NCI-H2227 (cell line): ENCODE data around the gene SLAMF9.
A peak's percentile ranks its signal among the peaks of the same experiment; 100 is the strongest.
"Not testable (repeated sequence)": the region's sequence is repeated elsewhere in the genome, so short reads cannot be mapped to it uniquely, and the experiment has no call there.

ENCODE experiments used
- DNase-seq: peaks from one replicate; lab custom pipeline; 2025; ENCODE audit not compliant: unreplicated experiment; lab: John Stamatoyannopoulos, UW

SLAMF9 gene

GRCh38 chr1:159922511-159923202 is 31.4 kb downstream of the SLAMF9 start:
- peak; percentile 33 for DNase-seq

DNA sequence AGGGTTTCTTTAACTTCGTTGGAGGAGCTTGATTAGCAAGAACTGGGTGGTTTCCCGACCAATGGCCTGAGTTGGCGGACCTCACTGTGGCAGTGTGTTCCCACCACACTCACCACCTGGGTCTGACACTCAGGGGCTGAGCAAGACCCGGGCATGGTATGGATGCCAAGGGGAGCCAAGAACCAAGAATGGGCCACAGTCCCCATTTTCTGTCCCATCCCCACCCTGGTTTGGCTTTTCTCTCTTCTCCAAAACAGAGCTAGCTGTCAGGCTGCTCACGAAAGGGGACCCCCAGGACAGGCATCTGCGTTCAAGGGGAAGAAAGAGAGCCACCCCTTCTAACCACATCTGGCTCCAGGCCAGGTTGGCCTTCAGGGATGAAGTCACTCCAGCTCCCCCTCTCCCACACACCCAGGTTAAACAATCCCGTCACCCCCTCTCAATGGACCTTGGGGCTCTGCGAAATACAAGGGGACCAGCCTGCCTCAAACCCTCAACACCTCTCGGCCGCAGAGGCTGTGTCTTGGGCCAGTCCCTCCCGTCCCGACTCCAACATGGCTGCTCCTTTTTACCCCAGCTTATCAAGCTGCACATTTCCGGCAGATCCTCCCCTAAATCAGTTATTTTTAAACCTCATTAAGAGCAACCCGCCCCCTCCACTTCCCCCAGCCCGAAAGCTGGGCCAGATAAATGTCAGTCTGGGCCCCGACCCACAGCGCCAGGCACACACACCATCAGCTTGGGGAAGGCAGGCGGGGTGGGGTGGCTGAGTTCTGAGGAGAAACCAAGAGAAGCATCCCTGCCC is 32.1 kb downstream of the SLAMF9 start:
- DNase-seq: no peak

GRCh38 chr1:159921251-159921650 is 32.8 kb downstream of the SLAMF9 start:
- DNase-seq: no peak

DNA sequence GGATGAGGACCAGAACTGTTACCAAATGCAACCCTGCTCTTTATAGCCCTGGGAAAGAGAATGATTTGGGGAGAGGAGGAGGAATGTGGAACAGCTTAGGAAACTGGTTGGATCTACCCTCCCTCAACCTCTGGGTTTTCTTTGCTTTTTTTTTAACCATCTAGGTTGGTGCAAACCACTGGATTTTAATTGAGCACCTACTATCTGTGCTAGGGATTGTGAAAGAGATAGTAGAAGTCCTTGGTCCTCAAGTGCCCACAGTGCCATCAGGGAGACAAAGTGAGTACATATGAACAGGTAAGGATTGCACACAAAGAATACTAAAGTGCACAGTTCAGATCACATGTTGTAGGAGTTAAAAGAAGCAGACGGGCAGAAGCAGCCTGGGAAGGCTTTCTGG is 33.4 kb downstream of the SLAMF9 start:
- no peak for DNase-seq

GRCh38 chr1:159920202-159920601 is 33.8 kb downstream of the SLAMF9 start:
- DNase-seq: no peak

DNA sequence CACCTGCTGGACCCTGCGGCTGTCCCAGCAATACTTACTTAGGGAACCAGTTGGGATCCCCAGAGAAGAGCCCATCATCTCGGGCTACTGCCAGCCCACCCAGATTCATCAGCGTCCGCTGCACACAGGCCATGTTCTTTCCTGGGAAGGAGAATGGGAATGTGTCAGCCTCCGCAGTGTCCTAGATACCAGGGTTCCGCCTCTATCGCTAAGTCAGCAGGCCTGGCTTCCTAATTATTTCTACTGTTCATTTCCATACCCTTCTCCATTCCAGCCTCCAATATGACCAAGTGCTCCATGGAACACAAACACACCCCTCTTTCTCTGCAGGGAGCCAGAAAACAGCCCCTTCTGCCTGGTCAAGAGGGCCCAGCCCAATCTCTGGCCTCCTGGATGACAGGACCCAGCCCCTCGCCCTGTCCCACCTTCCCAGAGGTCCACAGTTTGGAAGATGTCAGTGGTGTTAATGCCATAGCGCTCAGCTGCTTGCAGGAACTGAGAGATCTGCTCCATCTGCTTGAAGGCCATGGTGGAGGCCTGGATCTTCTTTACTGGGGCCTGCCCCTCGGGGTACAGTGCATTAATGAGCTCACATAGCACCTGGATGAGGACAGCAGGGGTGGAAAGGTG is 34.7 kb downstream of the SLAMF9 start:
- DNase-seq: no peak

DNA sequence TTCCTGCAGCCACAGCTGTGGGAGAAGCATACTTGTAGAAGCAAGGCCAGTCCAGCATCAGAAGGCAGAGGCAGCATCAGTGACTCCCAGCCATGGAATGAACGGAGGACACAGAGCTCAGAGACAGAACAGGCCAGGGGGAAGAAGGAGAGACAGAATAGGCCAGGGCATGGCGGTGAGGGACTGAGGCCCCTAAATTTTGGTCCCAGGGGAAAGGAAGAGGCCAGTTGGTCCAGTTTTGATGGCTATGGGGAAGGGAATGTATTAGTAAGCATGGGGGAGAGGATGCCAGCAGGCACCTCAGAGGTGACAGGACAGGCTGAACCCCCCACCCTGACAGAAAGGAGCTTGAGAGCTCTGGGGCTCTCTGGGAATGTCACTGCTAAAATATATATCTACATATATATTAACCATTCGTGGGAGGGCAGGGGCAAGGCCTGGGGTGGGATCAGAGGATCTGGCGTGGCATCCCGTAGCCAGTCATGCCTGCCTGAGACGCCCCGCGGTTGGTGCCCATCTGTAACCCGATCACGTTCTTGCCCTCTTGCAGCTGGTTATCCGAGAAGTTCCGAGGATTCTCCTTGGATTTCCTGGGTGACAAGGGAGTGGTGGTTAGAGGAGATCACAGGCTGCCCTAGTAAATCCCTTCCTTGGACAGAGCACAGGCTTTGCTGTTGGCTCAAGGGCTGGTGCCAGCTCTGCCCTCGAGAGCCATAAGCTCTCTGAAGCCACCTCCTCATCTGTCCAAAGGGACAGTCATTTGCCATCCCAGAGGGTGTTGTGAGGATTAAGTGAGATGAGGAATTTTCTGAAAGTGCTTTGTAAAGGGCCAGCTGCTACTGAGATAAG is 35.5 kb downstream of the SLAMF9 start:
- no peak for DNase-seq

DNA sequence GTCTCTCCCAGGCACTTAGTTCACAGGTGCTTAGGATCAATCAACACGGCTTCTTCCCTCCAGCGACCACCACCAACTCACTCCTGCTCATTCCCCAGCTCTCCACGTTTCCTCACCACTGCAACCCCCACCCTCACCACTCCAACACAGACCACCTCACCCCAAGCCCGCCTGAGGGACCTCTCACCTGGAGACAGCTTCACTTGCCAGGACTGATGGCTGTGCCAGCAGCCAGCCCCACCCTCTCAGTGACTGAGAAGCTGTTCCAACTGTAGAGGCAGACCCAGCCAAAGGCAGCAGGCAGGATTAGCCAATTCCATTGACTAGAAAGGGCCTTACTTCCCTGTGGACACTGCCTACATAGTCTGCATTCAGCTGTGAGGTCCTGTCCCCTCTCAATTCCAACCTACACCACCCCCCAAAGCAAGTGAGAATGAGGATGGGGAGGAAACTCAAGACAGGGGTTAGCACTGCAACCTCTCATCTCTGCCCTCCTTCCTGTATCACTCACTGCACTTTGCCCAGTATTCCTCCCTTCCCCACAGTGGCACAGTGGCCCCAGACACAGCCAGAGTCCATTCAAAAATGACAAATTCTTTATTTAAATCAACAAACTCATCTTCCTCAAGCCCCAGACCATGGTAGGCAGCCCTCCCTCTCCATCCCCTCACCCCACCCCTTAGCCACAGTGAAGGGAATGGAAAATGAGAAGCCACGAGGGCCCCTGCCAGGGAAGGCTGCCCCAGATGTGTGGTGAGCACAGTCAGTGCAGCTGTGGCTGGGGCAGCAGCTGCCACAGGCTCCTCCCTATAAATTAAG is 36.3 kb downstream of the SLAMF9 start:
- no peak for DNase-seq

DNA sequence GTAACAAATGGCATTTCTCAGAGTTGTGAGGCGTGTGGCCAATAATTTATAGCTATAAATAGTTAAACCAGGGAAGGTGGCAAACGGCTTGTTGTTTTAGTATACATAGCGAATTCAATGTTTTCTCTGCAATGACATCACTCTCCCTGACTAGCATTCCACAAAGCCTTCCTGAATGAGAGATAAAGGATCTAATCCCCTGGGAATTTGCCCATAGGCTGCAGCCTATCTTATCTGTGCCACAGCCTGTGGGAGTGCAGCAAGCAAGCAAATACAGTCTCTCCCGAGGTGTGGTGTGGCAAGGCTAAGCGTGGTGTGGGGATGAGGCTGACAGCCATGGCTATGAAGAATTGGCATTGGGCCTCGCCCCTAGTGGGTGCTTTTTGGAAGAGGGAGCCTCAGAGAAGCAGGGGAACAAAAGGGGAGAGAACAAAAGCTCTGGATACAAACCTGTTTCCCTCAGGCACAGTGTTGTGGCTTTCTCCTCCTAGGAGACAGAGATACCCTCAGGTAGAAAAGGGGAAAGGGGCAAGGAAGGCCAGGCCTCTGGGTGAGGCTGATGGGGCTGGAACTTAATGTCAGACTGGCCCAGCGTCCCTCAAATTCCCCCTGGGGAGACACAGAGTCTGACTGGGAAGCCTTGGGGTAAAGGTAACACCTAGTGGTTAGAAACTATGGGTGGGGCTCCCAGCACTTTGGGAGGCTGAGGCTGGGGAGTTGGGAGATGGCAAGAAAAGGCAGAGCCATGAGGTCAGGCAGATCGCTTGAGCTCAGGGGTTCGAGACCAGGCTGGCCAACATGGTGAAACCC is 37.6 kb downstream of the SLAMF9 start:
- DNase-seq: peak; percentile 8

DNA sequence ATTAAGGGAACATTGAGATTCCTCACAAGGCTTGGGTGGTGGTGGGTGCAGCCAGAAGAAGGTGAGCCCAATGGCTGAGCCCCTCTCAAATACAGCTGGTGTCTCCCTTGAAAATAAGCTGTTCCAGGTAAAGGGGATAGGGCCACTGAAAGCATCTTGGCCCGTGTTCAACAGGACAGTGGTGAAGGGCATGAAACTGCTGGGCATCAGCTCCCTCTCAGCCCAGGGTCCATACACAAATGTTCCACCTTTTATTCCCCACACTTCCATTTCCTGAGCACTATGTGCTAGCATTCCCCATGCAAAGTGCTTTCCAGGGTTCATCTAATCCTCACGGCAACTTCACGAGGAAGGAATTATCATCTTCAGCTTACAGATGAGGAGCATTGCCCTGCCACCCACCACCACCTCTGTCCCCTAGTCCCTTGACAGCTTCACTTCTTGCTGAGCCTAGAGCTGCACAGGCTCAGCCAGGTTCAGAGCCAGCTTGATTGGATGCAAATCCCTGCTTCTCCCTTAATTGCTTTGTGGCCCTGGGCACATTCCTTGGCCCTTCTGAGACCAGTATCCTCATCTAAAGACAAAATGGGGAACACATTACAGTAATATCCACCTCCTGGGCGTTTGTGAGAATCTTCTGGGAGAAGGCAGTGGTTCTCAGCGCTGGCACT is 38.3 kb downstream of the SLAMF9 start:
- DNase-seq: no peak

DNA sequence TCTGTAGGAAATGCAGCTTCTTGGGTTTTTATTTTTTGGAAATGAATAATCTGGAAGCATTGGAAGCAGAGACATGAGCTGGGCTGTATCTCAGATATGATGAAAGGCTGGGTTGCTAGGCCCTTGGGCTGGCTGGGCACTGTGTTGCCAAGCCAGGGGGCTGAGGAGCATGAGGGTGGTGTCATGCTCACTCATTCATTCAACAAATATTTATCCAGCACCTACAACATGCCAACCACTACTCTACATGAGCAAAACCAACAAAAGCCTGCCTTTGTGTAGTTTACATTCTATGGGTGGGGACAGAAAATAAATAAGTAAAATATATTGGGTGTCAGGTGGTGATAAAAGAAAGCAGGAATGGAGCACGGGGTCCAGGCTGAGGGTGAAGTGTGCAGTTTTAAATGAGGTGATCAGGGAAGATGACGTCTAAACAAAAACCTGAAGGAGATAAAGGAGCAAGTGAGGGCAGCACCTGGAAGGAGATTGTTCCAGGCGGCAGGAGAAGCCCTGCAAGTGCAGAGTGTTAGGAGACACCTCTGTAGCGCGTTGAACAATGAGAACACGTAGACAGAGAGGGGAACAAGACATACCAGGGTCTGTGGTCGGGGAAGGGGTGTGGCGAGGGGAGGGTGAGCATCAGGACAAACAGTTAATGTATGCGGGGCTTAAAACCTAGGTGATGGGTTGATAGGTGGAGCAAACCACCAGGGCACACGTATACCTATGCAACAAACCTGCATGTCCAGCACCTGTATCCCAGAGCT is 39.6 kb downstream of the SLAMF9 start:
- no peak for DNase-seq

GRCh38 chr1:159913451-159914192 is 40.4 kb downstream of the SLAMF9 start:
- DNase-seq: no peak

GRCh38 chr1:159911326-159912070 is 42.5 kb downstream of the SLAMF9 start:
- no peak for DNase-seq

- DNase-seq: no peak
Observed at GRCh38 chr1:159908031-159908940, 45.8 kb downstream of the SLAMF9 start.

DNA sequence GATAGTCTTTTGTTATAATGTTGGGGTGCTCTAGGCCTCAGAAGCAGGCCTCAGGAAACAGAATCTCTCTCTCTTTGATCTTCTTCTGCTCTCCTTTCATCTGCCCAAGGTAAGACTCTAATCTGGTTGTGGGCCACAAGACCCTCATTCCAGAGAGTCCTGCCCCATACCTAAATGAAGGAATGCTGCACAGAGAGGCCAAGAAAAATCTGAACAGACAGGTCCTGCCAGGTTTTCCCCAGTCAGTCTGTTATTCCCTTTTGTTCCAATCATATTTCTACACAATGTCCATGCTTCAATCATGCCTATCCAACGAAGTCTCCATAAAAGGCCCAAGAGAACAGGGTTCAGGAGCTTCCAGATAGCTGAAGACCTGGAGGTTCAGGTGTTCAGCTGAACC is 47.1 kb downstream of the SLAMF9 start:
- DNase-seq: no peak

DNA sequence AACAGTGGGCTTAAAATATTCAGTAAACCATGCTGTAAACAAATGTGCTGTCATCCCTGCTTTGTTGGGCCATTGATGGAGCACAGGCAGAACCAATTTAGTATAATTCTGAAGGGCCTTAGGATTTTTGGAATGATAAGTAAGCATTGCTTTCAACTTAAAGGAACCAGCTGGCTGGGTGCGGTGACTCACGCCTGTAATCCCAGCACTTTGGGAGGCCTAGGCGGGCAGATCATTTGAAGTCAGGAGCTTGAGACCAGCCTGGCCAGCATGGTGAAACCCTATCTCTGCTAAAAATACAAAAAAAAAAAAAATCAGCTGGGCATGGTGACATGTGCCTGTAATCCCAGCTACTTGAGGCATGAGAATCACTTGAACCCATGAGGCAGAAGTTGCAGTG is 50.0 kb downstream of the SLAMF9 start:
- DNase-seq: not testable (repeated sequence)
